LNCaP clone FGC (cell line): ENCODE data around the gene LSAMP.

Experiments used
- DNase-seq: peaks from one replicate; pipeline ENCODE4 v3.0.0-alpha.2; 2011; ENCODE audit warnings: low read depth
- H3K4me3 ChIP-seq: 2 replicates; pipeline ENCODE4 v1.5.1; 2011; ENCODE audit warnings: mild to moderate bottlenecking, low read depth, low read length, control low read depth
- CTCF ChIP-seq: IDR thresholded peaks from 2 replicates; pipeline ENCODE4 v1.5.1; 2012; ENCODE audit warnings: mild to moderate bottlenecking; ENCODE audit not compliant: control insufficient read depth, insufficient read depth; ENCODE audit errors: extremely low read depth

LSAMP gene

GRCh38 chr3:115899535-115899934 is 545.8 kb downstream of the LSAMP start:
- no peak for TF ChIP-seq CTCF
- no peak overlapping the region for H3K4me3 ChIP-seq
- no peak for DNase-seq

GRCh38 chr3:115898656-115899410 is 546.5 kb downstream of the LSAMP start:
- TF ChIP-seq CTCF = no peak
- no peak overlapping the region for H3K4me3 ChIP-seq
- DNase-seq = no peak

- no peak for DNase-seq
- TF ChIP-seq CTCF = no peak
- H3K4me3 ChIP-seq = no peak overlapping the region
Observed at GRCh38 chr3:115891006-115891636, 554.2 kb downstream of the LSAMP start.

- TF ChIP-seq CTCF = no peak
- no peak overlapping the region for H3K4me3 ChIP-seq
- no peak for DNase-seq
Observed at GRCh38 chr3:115890579-115890978, 554.7 kb downstream of the LSAMP start.

GRCh38 chr3:115885621-115886020 is 559.7 kb downstream of the LSAMP start:
- no peak for DNase-seq
- no peak for TF ChIP-seq CTCF
- no peak overlapping the region for H3K4me3 ChIP-seq

- no peak for DNase-seq
- no peak for TF ChIP-seq CTCF
- no peak overlapping the region for H3K4me3 ChIP-seq
Observed at GRCh38 chr3:115877615-115877899, 567.7 kb downstream of the LSAMP start.
